ENCODE results near the gene WWOX.

WWOX gene

GRCh38 chr16:78278056-78278450 lies 178.6 kb downstream of the WWOX start:
- DNase-seq: no peak

- DNase-seq: no peak
Measured at GRCh38 chr16:78281115-78281514, 181.7 kb downstream of the WWOX start.

GRCh38 chr16:78283548-78284251 lies 184.2 kb downstream of the WWOX start:
- DNase-seq: no peak

- DNase-seq: no peak
Measured at GRCh38 chr16:78284326-78284725, 184.9 kb downstream of the WWOX start.

- DNase-seq: no peak
Measured at GRCh38 chr16:78284957-78285434, 185.5 kb downstream of the WWOX start.

GRCh38 chr16:78285437-78285922 lies 186.0 kb downstream of the WWOX start:
- DNase-seq: no peak

GRCh38 chr16:78286065-78286464 lies 186.6 kb downstream of the WWOX start:
- no peak for DNase-seq

- DNase-seq: no peak
Measured at GRCh38 chr16:78288888-78289287, 189.4 kb downstream of the WWOX start.

GRCh38 chr16:78289373-78289772 lies 189.9 kb downstream of the WWOX start:
- DNase-seq: no peak

- DNase-seq: no peak
Measured at GRCh38 chr16:78289844-78290277, 190.4 kb downstream of the WWOX start.

GRCh38 chr16:78290395-78290794 lies 190.9 kb downstream of the WWOX start:
- no peak for DNase-seq

- DNase-seq: no peak
Measured at GRCh38 chr16:78290872-78291591, 191.6 kb downstream of the WWOX start.

GRCh38 chr16:78291604-78292003 lies 192.2 kb downstream of the WWOX start:
- DNase-seq: no peak

- no peak for DNase-seq
Measured at GRCh38 chr16:78292086-78292843, 192.8 kb downstream of the WWOX start.

- DNase-seq: no peak
Measured at GRCh38 chr16:78292844-78293380, 193.5 kb downstream of the WWOX start.

- DNase-seq: no peak
Measured at GRCh38 chr16:78294538-78295225, 195.2 kb downstream of the WWOX start.

- DNase-seq: no peak
Measured at GRCh38 chr16:78297066-78297666, 197.7 kb downstream of the WWOX start.

- DNase-seq: no peak
Measured at GRCh38 chr16:78298986-78299385, 199.5 kb downstream of the WWOX start.

- no peak for DNase-seq
Measured at GRCh38 chr16:78300469-78300868, 201.0 kb downstream of the WWOX start.

GRCh38 chr16:78303946-78304345 lies 204.5 kb downstream of the WWOX start:
- no peak for DNase-seq

- no peak for DNase-seq
Measured at GRCh38 chr16:78306361-78306760, 206.9 kb downstream of the WWOX start.

Measured in CD4-positive, alpha-beta T cell treated with Interleukin-6 for 4 hours (primary cell).